HepG2 (cell line): ENCODE measurements around the gene ABCD1.

Experiments used
- DMAP1 ChIP-seq: IDR thresholded peaks from 2 replicates; pipeline ENCODE4 v1.6.1; 2016
- GTF2F1 ChIP-seq: fragments of 150-350 bp; IDR thresholded peaks from 2 replicates; pipeline ENCODE4 v1.6.1; 2014; ENCODE audit warnings: low read length
- HMGXB3 ChIP-seq: sonication (generic); formaldehyde crosslinking; IDR thresholded peaks from 2 replicates; pipeline ENCODE4 v1.4.0; 2020; ENCODE audit warnings: missing genetic modification reagents, borderline replicate concordance
- ZBTB7A ChIP-seq: sonication (generic); formaldehyde crosslinking; IDR thresholded peaks from 2 replicates; pipeline ENCODE4 v1.8.0; 2022; ENCODE audit warnings: mild to moderate bottlenecking, missing genetic modification reagents
- ZNF350 ChIP-seq: sonication (generic); formaldehyde crosslinking; IDR thresholded peaks from 2 replicates; pipeline ENCODE4 v1.4.0; 2020; ENCODE audit warnings: mild to moderate bottlenecking, low read depth, missing genetic modification reagents, borderline replicate concordance

- TF ChIP-seq ZNF350 (CRISPR knock-in tag): no peak
- no peak for TF ChIP-seq ZBTB7A (CRISPR knock-in tag)
- TF ChIP-seq GTF2F1: no peak
- no peak for TF ChIP-seq HMGXB3 (CRISPR knock-in tag)
- TF ChIP-seq DMAP1 (CRISPR knock-in tag): no peak
Observed at GRCh38 chrX:153725832-153726285, 1.2 kb downstream of the ABCD1 start.
